H9 (cell line): ENCODE measurements around the gene DOK6. TPM values are rescaled to one million over a fixed set of nuclear protein-coding genes. Genes with fewer than 3 reads are reported as not detected.

Experiments
- DNase-seq: peaks from one replicate; pipeline ENCODE4 v3.0.0-alpha.2; 2017
- H2AFZ ChIP-seq: one replicate; pipeline ENCODE4 v1.6.1; 2013; ENCODE audit warnings: mild to moderate bottlenecking, low read length, control low read depth, moderate library complexity
- H2AK5ac ChIP-seq: 2 replicates; pipeline ENCODE4 v1.6.1; 2013; ENCODE audit warnings: low read length, control low read depth, mixed read lengths; ENCODE audit not compliant: insufficient read length
- H2BK120ac ChIP-seq: one replicate; pipeline ENCODE4 v1.6.1; 2013; ENCODE audit warnings: low read depth, mild to moderate bottlenecking, low read length, control low read depth, inconsistent platforms; ENCODE audit not compliant: poor library complexity, severe bottlenecking
- H2BK12ac ChIP-seq: 2 replicates; pipeline ENCODE4 v1.6.1; 2013; ENCODE audit warnings: low read length, control low read depth, mixed read lengths, low read depth; ENCODE audit not compliant: insufficient read length
- H2BK15ac ChIP-seq: 2 replicates; pipeline ENCODE4 v1.6.1; 2013; ENCODE audit warnings: low read depth, low read length, control low read depth
- H2BK20ac ChIP-seq: one replicate; pipeline ENCODE4 v1.6.1; 2013; ENCODE audit warnings: low read depth, mild to moderate bottlenecking, low read length, control low read depth, inconsistent platforms; ENCODE audit not compliant: poor library complexity, severe bottlenecking
- H2BK5ac ChIP-seq: 2 replicates; pipeline ENCODE4 v1.6.1; 2013; ENCODE audit warnings: low read length, control low read depth, mixed read lengths; ENCODE audit not compliant: insufficient read length
- H3K14ac ChIP-seq: 2 replicates; pipeline ENCODE4 v1.6.1; 2013; ENCODE audit warnings: low read length, control low read depth; ENCODE audit not compliant: insufficient read depth
- H3K18ac ChIP-seq: 2 replicates; pipeline ENCODE4 v1.6.1; 2013; ENCODE audit warnings: low read depth, mild to moderate bottlenecking, mixed read lengths, low read length, control low read depth; ENCODE audit not compliant: insufficient read length
- H3K23ac ChIP-seq: 2 replicates; pipeline ENCODE4 v1.6.1; 2013; ENCODE audit warnings: low read length, control low read depth, mixed read lengths, low read depth; ENCODE audit not compliant: insufficient read length
- H3K23me2 ChIP-seq: 2 replicates; pipeline ENCODE4 v1.6.1; 2013; ENCODE audit warnings: low read depth, mild to moderate bottlenecking, mixed read lengths, low read length, control low read depth; ENCODE audit not compliant: insufficient read length, poor library complexity, severe bottlenecking
- H3K27ac ChIP-seq: 2 replicates; pipeline ENCODE4 v1.5.1; 2013; ENCODE audit warnings: low read length, control low read depth, mixed read lengths, low read depth; ENCODE audit not compliant: insufficient read length
- H3K27me3 ChIP-seq: 2 replicates; pipeline ENCODE4 v1.6.1; 2013; ENCODE audit warnings: low read length, control low read depth, inconsistent platforms; ENCODE audit not compliant: insufficient read depth
- H3K4ac ChIP-seq: 2 replicates; pipeline ENCODE4 v1.6.1; 2013; ENCODE audit warnings: low read depth, mild to moderate bottlenecking, control low read depth, inconsistent platforms, low read length, moderate library complexity
- H3K4me1 ChIP-seq: 2 replicates; pipeline ENCODE4 v1.6.1; 2013; ENCODE audit warnings: low read length, control low read depth, inconsistent platforms; ENCODE audit not compliant: insufficient read depth
- H3K4me2 ChIP-seq: 2 replicates; pipeline ENCODE4 v1.6.1; 2013; ENCODE audit warnings: low read length, control low read depth, mixed read lengths; ENCODE audit not compliant: insufficient read length, insufficient read depth
- H3K56ac ChIP-seq: 2 replicates; pipeline ENCODE4 v1.6.1; 2013; ENCODE audit warnings: low read depth, mild to moderate bottlenecking, mixed read lengths, low read length, control low read depth; ENCODE audit not compliant: insufficient read length
- H3K79me1 ChIP-seq: 2 replicates; pipeline ENCODE4 v1.6.1; 2013; ENCODE audit warnings: low read depth, mild to moderate bottlenecking, moderate library complexity, low read length, control low read depth, inconsistent platforms; ENCODE audit not compliant: insufficient read depth, poor library complexity, severe bottlenecking
- H3K79me2 ChIP-seq: 2 replicates; pipeline ENCODE4 v1.6.1; 2013; ENCODE audit warnings: low read length, control low read depth, inconsistent platforms; ENCODE audit not compliant: insufficient read depth
- H3K9ac ChIP-seq: 2 replicates; pipeline ENCODE4 v1.6.1; 2013; ENCODE audit warnings: low read length, control low read depth, mixed read lengths; ENCODE audit not compliant: insufficient read length; ENCODE audit errors: extremely low read depth
- H3K9me3 ChIP-seq: one replicate; pipeline ENCODE4 v1.6.1; 2013; ENCODE audit warnings: low read depth, low read length, inconsistent platforms; ENCODE audit not compliant: control insufficient read depth
- H3T11ph ChIP-seq: one replicate; pipeline ENCODE4 v1.6.1; 2013; ENCODE audit warnings: mild to moderate bottlenecking, low read length, control low read depth, inconsistent platforms
- H4K20me1 ChIP-seq: one replicate; pipeline ENCODE4 v1.6.1; 2013; ENCODE audit not compliant: control insufficient read depth, insufficient read length, insufficient read depth
- H4K5ac ChIP-seq: 2 replicates; pipeline ENCODE4 v1.6.1; 2013; ENCODE audit warnings: low read depth, mild to moderate bottlenecking, mixed read lengths, low read length, control low read depth; ENCODE audit not compliant: insufficient read length
- H4K8ac ChIP-seq: replicated peaks from 2 replicates; pipeline ENCODE4 v1.6.1; 2013; ENCODE audit warnings: low read length, control low read depth, mixed read lengths, low read depth; ENCODE audit not compliant: insufficient read length
- H4K91ac ChIP-seq: 2 replicates; pipeline ENCODE4 v1.6.1; 2013; ENCODE audit warnings: low read depth, mild to moderate bottlenecking, moderate library complexity, mixed read lengths, low read length, control low read depth; ENCODE audit not compliant: insufficient read length
- H3K27ac Mint-ChIP-seq, 3 experiments: 2 replicates in 2 of 3; 3 replicates in 1 of 3; pipeline ENCODE4 v1.8.0; 2020 to 2021; ENCODE audit warnings: mixed read lengths in 3 of 3, mild to moderate bottlenecking in 1 of 3, moderate library complexity in 1 of 3
- H3K27me3 Mint-ChIP-seq: 2 replicates; pipeline ENCODE4 v1.8.0; 2021; ENCODE audit warnings: low read depth, mild to moderate bottlenecking, moderate library complexity, mixed read lengths
- H3K36me3 Mint-ChIP-seq, 3 experiments: 2 replicates in 2 of 3; 3 replicates in 1 of 3; pipeline ENCODE4 v1.8.0; 2020 to 2021; ENCODE audit warnings: low read depth in 3 of 3, mixed read lengths in 3 of 3; ENCODE audit not compliant: insufficient read depth in 1 of 3
- H3K4me1 Mint-ChIP-seq, 2 experiments: 2 replicates each; pipeline ENCODE4 v1.8.0; 2020; ENCODE audit warnings: mixed read lengths in 2 of 2
- H3K4me3 Mint-ChIP-seq, 2 experiments: 2 replicates in 1 of 2; 3 replicates in 1 of 2; pipeline ENCODE4 v1.8.0; 2020 to 2021; ENCODE audit warnings: mild to moderate bottlenecking in 2 of 2, mixed read lengths in 2 of 2, moderate library complexity in 1 of 2
- H3K9me3 Mint-ChIP-seq, 2 experiments: 2 replicates in 1 of 2; 3 replicates in 1 of 2; pipeline ENCODE4 v1.8.0; 2020; ENCODE audit warnings: mild to moderate bottlenecking in 2 of 2, mixed read lengths in 2 of 2, moderate library complexity in 1 of 2
- WGBS: extraction: QIAGEN DNeasy Blood & Tissue Kit; methylation state at CpG from one replicate; pipeline ENCODE4 v1.1.7; 2013; ENCODE audit warnings: missing lambda C conversion rate, low lambda C conversion rate, mixed read lengths; ENCODE audit not compliant: insufficient read length; ENCODE audit errors: extremely low coverage; 5-methylcytosine and 5-hydroxymethylcytosine counted together
- total RNA-seq: library from RNA; stranded (reverse); gene quantifications from 2 replicates; pipeline ENCODE4 v1.2.1, GENCODE V29; 2021
- TF ChIP-seq, protein P1 (sequence below): fragments of 200-600 bp; sonication (generic); conservative IDR thresholded peaks from 3 replicates; pipeline ENCODE4 v1.8.0; 2021; ENCODE audit warnings: antibody characterized with exemption, mild to moderate bottlenecking

Gene DOK6
- total RNA-seq, 1 experiment from 2014 or later, result 0.20 TPM

- H3K9ac ChIP-seq, result no peak overlapping the region
- H3K9me3 ChIP-seq, result no peaks in the 10 kb centered on the region
- no peaks in the 10 kb centered on the region for H3K23me2 ChIP-seq
- H3K79me2 ChIP-seq, result no peaks in the 10 kb centered on the region
- no peak overlapping the region for H3K4ac ChIP-seq
- Mint-ChIP-seq H3K4me3 (no peak overlapping the region), H3K27me3 (no peaks in the 10 kb centered on the region), H3K9me3 (no peaks in the 10 kb centered on the region), H3K4me1 (peaks cover 35 to 41% of the 10 kb centered on the region in 2 experiments), H3K36me3 (peaks cover 2 to 4% (median 2%) of the 10 kb centered on the region in 3 experiments; a peak in 3 of 7 replicates), H3K27ac (no peak overlapping the region; a peak in 1 of 7 replicates)
- no peak overlapping the region for H3T11ph ChIP-seq
- H2BK20ac ChIP-seq, result no peak overlapping the region
- peaks cover 5% of the 10 kb centered on the region; the same call in 1 of the 2 replicates for H3K4me1 ChIP-seq
- H3K18ac ChIP-seq, result no peak overlapping the region
- no peaks in the 10 kb centered on the region for H3K27me3 ChIP-seq
- H2AK5ac ChIP-seq, result no peak overlapping the region
- no peak overlapping the region for H4K5ac ChIP-seq
- H4K20me1 ChIP-seq, result no peaks in the 10 kb centered on the region
- H2BK15ac ChIP-seq, result no peak overlapping the region
- H3K56ac ChIP-seq, result no peak overlapping the region
- no peak overlapping the region for H2BK12ac ChIP-seq
- no CpG with 5 or more reads among the region's 3 CpGs for WGBS
- H4K8ac ChIP-seq, result no peak overlapping the region
- TF ChIP-seq, protein P1, sequence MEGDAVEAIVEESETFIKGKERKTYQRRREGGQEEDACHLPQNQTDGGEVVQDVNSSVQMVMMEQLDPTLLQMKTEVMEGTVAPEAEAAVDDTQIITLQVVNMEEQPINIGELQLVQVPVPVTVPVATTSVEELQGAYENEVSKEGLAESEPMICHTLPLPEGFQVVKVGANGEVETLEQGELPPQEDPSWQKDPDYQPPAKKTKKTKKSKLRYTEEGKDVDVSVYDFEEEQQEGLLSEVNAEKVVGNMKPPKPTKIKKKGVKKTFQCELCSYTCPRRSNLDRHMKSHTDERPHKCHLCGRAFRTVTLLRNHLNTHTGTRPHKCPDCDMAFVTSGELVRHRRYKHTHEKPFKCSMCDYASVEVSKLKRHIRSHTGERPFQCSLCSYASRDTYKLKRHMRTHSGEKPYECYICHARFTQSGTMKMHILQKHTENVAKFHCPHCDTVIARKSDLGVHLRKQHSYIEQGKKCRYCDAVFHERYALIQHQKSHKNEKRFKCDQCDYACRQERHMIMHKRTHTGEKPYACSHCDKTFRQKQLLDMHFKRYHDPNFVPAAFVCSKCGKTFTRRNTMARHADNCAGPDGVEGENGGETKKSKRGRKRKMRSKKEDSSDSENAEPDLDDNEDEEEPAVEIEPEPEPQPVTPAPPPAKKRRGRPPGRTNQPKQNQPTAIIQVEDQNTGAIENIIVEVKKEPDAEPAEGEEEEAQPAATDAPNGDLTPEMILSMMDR, result no peak
- H4K91ac ChIP-seq, result no peak overlapping the region
- no peaks in the 10 kb centered on the region for H3K79me1 ChIP-seq
- H2BK120ac ChIP-seq, result no peak overlapping the region
- no peak overlapping the region for H3K23ac ChIP-seq
- H3K4me2 ChIP-seq, result no peak overlapping the region
- H2AFZ ChIP-seq, result no peak overlapping the region
- no peak overlapping the region for H3K27ac ChIP-seq
- no peak overlapping the region for H2BK5ac ChIP-seq
- H3K14ac ChIP-seq, result no peak overlapping the region
- no peak for DNase-seq
Observed at GRCh38 chr18:69876490-69876889, 475.8 kb downstream of the DOK6 start.
